Prostate gland (tissue), 2 donors: Measurements from ENCODE around the gene GET3. TPM values are rescaled to one million over a fixed set of nuclear protein-coding genes. Genes with fewer than 3 reads are reported as not detected.

Source experiments
- DNase-seq: peaks from one replicate; pipeline ENCODE4 v3.0.0-alpha.2; 2019; ENCODE audit warnings: low spot score
- H3K27ac ChIP-seq, 2 donors: fragments of 200-600 bp; sonication (generic); 2 replicates each; pipeline ENCODE4 v1.5.1; 2017 to 2019
- H3K27me3 ChIP-seq: fragments of 200-600 bp; sonication (generic); replicated peaks from 2 replicates; pipeline ENCODE4 v1.5.1; 2019; ENCODE audit not compliant: insufficient read depth
- H3K36me3 ChIP-seq, 2 donors: fragments of 200-600 bp; sonication (generic); 1 replicate in 1 of 2; 2 replicates in 1 of 2; pipeline versions ENCODE4 v1.5.1 to v1.8.1; 2017 to 2019
- H3K4me1 ChIP-seq: fragments of 200-600 bp; sonication (generic); replicated peaks from 2 replicates; pipeline ENCODE4 v1.5.1; 2019
- H3K4me3 ChIP-seq, 2 donors: fragments of 200-600 bp; sonication (generic); 2 replicates each; pipeline ENCODE4 v1.5.1; 2017 to 2019
- H3K9me3 ChIP-seq: fragments of 200-600 bp; sonication (generic); 2 replicates; pipeline ENCODE4 v1.5.1; 2017
- POLR2A ChIP-seq: fragments of 450-650 bp; IDR thresholded peaks from one replicate; pipeline ENCODE4 v1.6.1; 2016; ENCODE audit warnings: antibody characterized with exemption, mild to moderate bottlenecking
- POLR2AphosphoS5 ChIP-seq: sonication (generic); formaldehyde crosslinking; IDR thresholded peaks from one replicate; pipeline ENCODE4 v1.6.1; 2017; ENCODE audit warnings: antibody characterized with exemption
- WGBS: methylation state at CpG from one replicate; pipeline ENCODE4 v1.1.5; 2018; 5-methylcytosine and 5-hydroxymethylcytosine counted together
- intact Hi-C: fragments of 100-400 bp; cut with DNase I; formaldehyde crosslinking; loops from one replicate; pipeline ENCODE4 v1.14.2; 2022
- total RNA-seq, 2 donors: library from RNA; depleted of rRNA; stranded (reverse); fragments of >200 nt; gene quantifications; one replicate each; pipeline ENCODE4 v1.1.0, GENCODE V29; 2016
- TF ChIP-seq, protein P1 (sequence below), 4 experiments: fragments of 200-600 bp in 2 of 4; fragments of 450-650 bp in 2 of 4; sonication (generic) in 2 of 4; IDR thresholded peaks; 1 replicate in 3 of 4; 2 replicates in 1 of 4; pipeline ENCODE4 v1.5.1; 2016 to 2019; ENCODE audit warnings: antibody characterized with exemption in 4 of 4, mild to moderate bottlenecking in 2 of 4, moderate library complexity in 2 of 4

The GET3 gene
- total RNA-seq, 2 donors from 2014 or later = 65.4 to 82.1 TPM

DNA sequence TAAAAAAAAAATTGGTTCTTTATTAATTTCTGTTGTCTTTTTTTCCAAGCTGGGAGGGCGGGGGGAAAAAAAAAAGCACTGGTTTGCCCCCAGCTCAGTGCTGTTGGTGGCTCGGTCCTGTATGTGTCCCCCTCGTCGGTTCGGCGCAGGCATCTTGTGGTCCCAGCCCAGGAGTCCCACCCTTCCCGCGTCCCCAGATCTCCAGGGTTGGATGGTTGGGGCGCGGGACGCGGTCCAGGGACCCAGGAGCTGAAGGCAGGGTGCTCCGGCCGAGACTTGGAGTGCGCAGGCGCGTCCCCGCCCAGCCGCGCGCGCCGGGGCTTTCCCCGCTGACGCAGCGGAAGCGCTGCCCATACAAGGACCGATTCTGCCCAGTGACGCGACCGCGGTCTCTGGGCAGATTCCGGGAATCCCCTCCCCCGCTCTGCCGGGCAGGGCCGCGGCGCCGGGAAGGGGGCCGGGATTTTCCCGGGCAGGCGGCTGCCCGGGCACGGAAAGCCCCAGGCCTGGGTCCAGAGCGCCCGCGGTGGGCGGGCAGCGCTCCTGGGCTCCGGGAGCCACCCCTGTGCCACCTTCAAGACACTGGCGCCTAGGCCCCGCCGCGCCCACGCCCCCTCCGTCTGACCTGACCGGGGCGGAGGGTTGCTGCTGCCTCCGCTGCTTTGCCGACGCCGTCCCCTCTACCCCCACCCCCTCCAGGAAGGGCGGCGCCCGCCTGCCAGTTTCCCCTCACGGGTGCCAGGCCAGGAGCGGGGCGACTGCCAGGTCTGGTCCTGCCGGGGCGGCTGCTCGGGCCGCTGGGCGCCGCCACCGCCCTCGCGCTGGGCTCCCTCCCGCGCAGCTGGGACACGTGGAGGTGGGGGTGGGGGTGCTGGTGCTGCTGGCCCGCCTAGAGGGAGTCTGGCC, 56.2 kb downstream of the GET3 start:
- 0% methylated on average over 18 of the region's 81 CpGs for WGBS

DNA sequence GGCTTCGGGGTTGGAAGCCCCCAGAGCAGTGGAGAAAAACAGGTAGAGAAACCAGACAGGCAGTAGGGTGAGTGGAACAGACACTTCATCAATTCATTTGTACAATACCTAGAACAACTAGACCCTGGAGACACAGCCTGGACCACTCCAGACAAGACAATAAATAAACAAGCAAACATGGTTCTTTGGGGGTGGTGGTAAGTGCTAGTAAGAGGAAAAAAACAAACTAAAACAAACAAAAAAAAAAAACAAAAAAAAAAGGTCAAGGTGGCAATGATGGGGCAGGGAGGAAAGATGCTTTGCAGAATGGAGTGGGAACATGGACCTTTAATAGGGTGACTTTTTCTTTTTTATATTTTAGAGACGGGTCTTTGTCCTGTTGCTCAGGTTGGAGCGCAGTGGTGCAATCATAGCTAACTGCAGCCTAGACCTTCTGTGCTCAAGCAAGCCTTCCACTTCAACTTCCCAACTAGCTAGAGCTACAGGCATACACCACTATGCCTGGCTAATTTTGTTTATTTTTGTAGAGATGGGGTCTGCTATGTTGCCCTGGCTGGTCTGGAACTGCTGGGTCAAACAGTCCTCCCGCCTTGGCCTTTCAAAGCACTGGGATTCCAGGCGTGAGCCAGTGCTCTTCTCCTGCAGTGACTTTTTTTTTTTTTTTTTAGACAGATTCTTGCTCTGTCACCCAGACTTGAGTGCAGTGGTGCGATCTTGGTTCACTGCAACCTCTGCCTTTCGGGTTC, 57.1 kb downstream of the GET3 start:
- TF ChIP-seq, protein P1, sequence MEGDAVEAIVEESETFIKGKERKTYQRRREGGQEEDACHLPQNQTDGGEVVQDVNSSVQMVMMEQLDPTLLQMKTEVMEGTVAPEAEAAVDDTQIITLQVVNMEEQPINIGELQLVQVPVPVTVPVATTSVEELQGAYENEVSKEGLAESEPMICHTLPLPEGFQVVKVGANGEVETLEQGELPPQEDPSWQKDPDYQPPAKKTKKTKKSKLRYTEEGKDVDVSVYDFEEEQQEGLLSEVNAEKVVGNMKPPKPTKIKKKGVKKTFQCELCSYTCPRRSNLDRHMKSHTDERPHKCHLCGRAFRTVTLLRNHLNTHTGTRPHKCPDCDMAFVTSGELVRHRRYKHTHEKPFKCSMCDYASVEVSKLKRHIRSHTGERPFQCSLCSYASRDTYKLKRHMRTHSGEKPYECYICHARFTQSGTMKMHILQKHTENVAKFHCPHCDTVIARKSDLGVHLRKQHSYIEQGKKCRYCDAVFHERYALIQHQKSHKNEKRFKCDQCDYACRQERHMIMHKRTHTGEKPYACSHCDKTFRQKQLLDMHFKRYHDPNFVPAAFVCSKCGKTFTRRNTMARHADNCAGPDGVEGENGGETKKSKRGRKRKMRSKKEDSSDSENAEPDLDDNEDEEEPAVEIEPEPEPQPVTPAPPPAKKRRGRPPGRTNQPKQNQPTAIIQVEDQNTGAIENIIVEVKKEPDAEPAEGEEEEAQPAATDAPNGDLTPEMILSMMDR (IDR thresholded peaks at IDR 0.05) = no peak
- TF ChIP-seq POLR2A = no peak
- intact Hi-C loops = loop anchor here (1.0 to 10.0 kb wide), 2 partner anchors 17 to 70 kb away; partner anchors contain the start of gene TNPO2
- Histone ChIP-seq H3K27me3 (no peaks in the 10 kb centered on the region), H3K27ac (peak overlapping the region; percentile 100), H3K9me3 (no peaks in the 10 kb centered on the region), H3K4me1 (peaks cover 5% of the 10 kb centered on the region), H3K36me3 (peaks cover 0 to 4% of the 10 kb centered on the region in 2 donors), H3K4me3 (peak overlapping the region; percentile 79 to 85)
- WGBS = 68% methylated on average over 7 of the region's 7 CpGs
- DNase-seq = no peak

More for the DNA sequence above, 56.2 kb downstream of the GET3 start:
- DNase-seq = peak; percentile 94
- Histone ChIP-seq H3K9me3 (no peaks in the 10 kb centered on the region), H3K4me1 (peaks cover 13% of the 10 kb centered on the region), H3K4me3 (peak overlapping the region; percentile 79 to 85), H3K36me3 (no peaks in the 10 kb centered on the region), H3K27ac (peak overlapping the region; percentile 100), H3K27me3 (no peaks in the 10 kb centered on the region)
- intact Hi-C loops = loop anchor here (1.0 to 10.0 kb wide), 2 partner anchors 16 to 69 kb away; partner anchors contain the start of gene TNPO2
- TF ChIP-seq, protein P1 (IDR thresholded peaks at IDR 0.05) = peak in 1 of 4 experiments; percentile 30
- TF ChIP-seq POLR2AphosphoS5 (peak; percentile 98), POLR2A (peak; percentile 94)

DNA sequence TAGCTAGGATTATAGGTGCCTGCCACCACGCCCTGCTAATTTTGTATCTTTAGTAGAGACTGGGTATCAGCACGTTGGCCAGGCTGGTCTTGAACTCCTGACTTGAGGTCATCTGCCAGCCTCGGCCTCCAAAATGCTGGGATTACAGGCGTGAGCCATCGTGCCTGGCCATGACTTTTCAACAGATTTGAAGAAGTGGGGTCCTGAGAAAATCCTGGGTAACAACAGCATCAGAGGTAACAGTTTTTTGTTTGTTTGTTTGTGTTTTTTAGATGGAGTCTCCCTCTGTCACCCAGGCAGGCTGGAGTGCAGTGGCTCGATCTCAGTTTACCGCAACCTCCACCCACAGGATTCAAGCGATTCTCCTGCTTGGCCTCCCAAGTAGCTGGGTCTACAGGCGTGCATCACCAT, 57.7 kb downstream of the GET3 start:
- peak overlapping the region in 1 of 2 donors; percentile 100 for H3K27ac ChIP-seq

DNA sequence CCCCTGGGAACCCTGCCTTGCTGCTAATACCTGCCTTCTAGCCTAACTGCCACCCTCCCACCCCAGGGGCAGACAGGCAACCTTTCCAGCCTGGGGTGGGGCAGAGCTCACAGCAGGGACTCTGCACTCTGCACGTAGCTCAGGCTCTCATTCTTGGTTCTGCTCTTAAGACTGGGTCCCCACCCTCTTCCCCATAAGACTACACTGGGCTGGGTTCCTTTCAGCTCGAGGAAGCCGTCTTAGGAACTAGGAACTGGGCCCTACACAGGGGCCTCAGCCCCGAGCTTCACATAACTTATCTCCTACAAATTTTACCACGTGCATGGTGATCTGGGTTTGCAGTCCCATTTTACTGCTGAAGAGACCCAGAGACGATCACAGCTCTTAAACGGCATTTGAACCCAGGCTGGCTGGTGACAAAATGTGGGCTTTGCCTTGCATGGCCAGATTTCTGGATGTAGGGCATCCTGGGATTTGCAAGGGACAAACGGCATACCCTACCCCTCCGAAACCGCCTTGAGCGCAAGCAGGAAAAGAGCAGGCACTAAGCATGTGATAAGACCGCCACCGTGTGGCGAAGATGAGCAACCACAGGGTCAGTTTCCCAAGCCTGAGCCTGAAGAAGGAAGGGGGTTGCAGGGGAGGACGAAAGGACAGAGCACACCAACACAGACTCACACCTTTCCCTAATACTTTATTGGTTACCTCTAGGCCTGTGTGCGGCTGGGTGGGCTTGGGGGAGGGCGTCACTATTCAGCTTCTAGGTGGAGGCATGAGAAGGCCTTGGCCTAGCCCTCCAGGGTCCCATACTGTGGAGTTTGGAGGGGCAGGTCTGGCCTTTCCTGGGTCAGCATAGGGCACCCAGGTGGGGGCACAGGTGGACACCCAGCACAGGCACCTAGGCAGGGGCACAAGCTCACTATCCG, 59.1 kb downstream of the GET3 start:
- peaks cover 8% of the 10 kb centered on the region for H3K4me1 ChIP-seq
- peak; percentile 66 for DNase-seq
- no peaks in the 10 kb centered on the region for H3K27me3 ChIP-seq
- intact Hi-C loops = loop anchor here (10.0 kb wide), 1 partner anchor 72 kb away; the partner anchor contains the start of gene TNPO2
- TF ChIP-seq POLR2AphosphoS5 (peak; percentile 89), POLR2A (no peak)
- TF ChIP-seq, protein P1 (IDR thresholded peaks at IDR 0.05) = peak; percentile 72 to 99 (median 96)
- peak overlapping the region in 1 of 2 donors; percentile 38 for H3K27ac ChIP-seq
- no peaks in the 10 kb centered on the region for H3K9me3 ChIP-seq
- H3K36me3 ChIP-seq = peaks cover 0 to 6% of the 10 kb centered on the region in 2 donors
- H3K4me3 ChIP-seq = no peak overlapping the region
- 11% methylated on average over 18 of the region's 18 CpGs for WGBS

More for the DNA sequence above, 57.7 kb downstream of the GET3 start:
- H3K27me3 ChIP-seq = no peaks in the 10 kb centered on the region
- 91% methylated on average over 9 of the region's 9 CpGs for WGBS
- H3K4me3 ChIP-seq = no peak overlapping the region
- peaks cover 0 to 6% of the 10 kb centered on the region in 2 donors for H3K36me3 ChIP-seq
- intact Hi-C loops = loop anchor here (1.0 to 10.0 kb wide), 2 partner anchors 18 to 70 kb away; partner anchors contain the start of gene TNPO2
- peaks cover 6% of the 10 kb centered on the region for H3K4me1 ChIP-seq
- TF ChIP-seq POLR2AphosphoS5 (no peak), POLR2A (no peak)
- TF ChIP-seq, protein P1 (IDR thresholded peaks at IDR 0.05) = no peak
- H3K9me3 ChIP-seq = no peaks in the 10 kb centered on the region
- no peak for DNase-seq
